ENCODE results near the gene SPSB3. TPM values are rescaled to one million over a fixed set of nuclear protein-coding genes. Genes with fewer than 3 reads are reported as not detected.

SPSB3 gene
- total and polyA plus RNA-seq, 9 of the 15 experiments (the other 6 are each of a cell fraction or from before 2014, with no cell fraction given): 0.39 to 37.4 (median 7.1) TPM

DNA sequence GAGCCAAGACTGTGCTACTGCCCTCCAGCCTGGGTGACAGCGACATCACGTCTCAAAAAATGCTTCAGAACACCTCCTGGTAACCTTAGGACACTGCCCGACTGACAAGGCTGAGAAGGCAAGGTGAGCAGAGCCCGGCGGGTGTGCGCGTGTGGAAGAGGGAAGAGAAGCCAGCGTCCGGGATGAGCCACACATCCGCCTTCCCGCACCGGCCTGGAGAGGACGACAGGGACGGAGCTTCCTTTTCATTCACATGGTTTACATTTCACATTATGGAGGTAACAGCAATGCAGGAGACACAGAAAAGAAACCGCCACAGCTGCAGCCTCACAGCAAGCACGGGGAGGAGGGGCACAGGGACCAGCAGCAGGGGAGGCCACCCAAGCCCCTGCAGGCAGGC lies 27.7 kb upstream of the SPSB3 start:
- H3K36me3 ChIP-seq (ENCODE audit: control insufficient read depth, insufficient read depth, low read length): peaks cover 3% of the 10 kb centered on the region; the same call in 1 of the 3 replicates
- H3K4me2 ChIP-seq (ENCODE audit: insufficient read depth, low read length): no peak overlapping the region
- BruUV-seq (replicated peaks): no TSS peak
- no peak overlapping the region for H2AFZ ChIP-seq (ENCODE audit: low read depth, low read length)
- 91% methylated on average over 7 of the region's 16 CpGs for WGBS (ENCODE audit: insufficient coverage, low coverage, missing lambda C conversion rate)
- ATAC-seq (no peak), DNase-seq (ENCODE audit: extremely low read depth in 1 of 4, low spot score in 3 of 4) (no peak), FAIRE-seq (no peak)
- no peaks in the 10 kb centered on the region for H3K79me2 ChIP-seq (ENCODE audit: control insufficient read depth, insufficient read depth, low read length)
- no peak overlapping the region; a peak in 1 of 4 replicates for H3K9ac ChIP-seq (ENCODE audit: insufficient read depth in 1 of 2, low read depth in 2 of 2, low read length in 2 of 2)
- H3K9me1 ChIP-seq (ENCODE audit: control insufficient read depth, insufficient read depth, low read length): no peaks in the 10 kb centered on the region
- no peaks in the 10 kb centered on the region for H3K27me3 ChIP-seq (ENCODE audit: control insufficient read depth in 2 of 2, insufficient read depth in 2 of 2, low read length in 2 of 2)
- no peaks in the 10 kb centered on the region for H3K9me3 ChIP-seq (replicated peaks; ENCODE audit: control insufficient read depth, insufficient read depth, low read depth, low read length)
- CTCF ChIA-PET (ENCODE audit: low intra/inter-chr PET ratio): no interaction called here
- no peak overlapping the region for H3K4me3 ChIP-seq
- POLR2A ChIA-PET: interaction anchor here (0.5 kb wide), 1 partner anchor 1090 kb away, joined by 3 read pairs; no protein-coding TSS in a partner anchor
- no peaks in the 10 kb centered on the region; the same call in 1 of the 2 replicates for H4K20me1 ChIP-seq (replicated peaks; ENCODE audit: control insufficient read depth, insufficient read depth, low read length)
- in situ Hi-C loops (cut with MboI): no loop called here
- peaks cover 0 to 20% of the 10 kb centered on the region in 2 experiments; a peak in 3 of 5 replicates for H3K4me1 ChIP-seq (replicated peaks in 1 of 2; ENCODE audit: control insufficient read depth in 2 of 2, insufficient read depth in 2 of 2, low read length in 2 of 2)
- TF ChIP-seq GABPA (tag; conservative IDR thresholded peaks at IDR 0.05; ENCODE audit: low read depth) (no peak), ZNF408 (CRISPR knock-in tag; IDR thresholded peaks at IDR 0.05; ENCODE audit: low read depth) (no peak), PTBP1 (IDR thresholded peaks at IDR 0.05; ENCODE audit: low read depth, low read length) (no peak), HNRNPK (IDR thresholded peaks at IDR 0.05; ENCODE audit: low read depth, low read length, poor library complexity, severe bottlenecking) (no peak), NR2C1 (IDR thresholded peaks at IDR 0.05) (no peak), NR2C1 (tag; IDR thresholded peaks at IDR 0.05) (no peak), KHSRP (IDR thresholded peaks at IDR 0.05) (no peak), ZNF778 (CRISPR knock-in tag; IDR thresholded peaks at IDR 0.05) (no peak), KDM1A (IDR thresholded peaks at IDR 0.05) (no peak), MAFF (IDR thresholded peaks at IDR 0.05; ENCODE audit: low read length) (no peak), PTRF (tag; IDR thresholded peaks at IDR 0.05) (no peak), KDM2B (CRISPR knock-in tag; IDR thresholded peaks at IDR 0.05) (no peak), ZFP1 (CRISPR knock-in tag; IDR thresholded peaks at IDR 0.05) (no peak), HOXB6 (CRISPR knock-in tag; IDR thresholded peaks at IDR 0.05; ENCODE audit: borderline replicate concordance) (no peak), ZNF785 (CRISPR knock-in tag; IDR thresholded peaks at IDR 0.05) (no peak)
- TF ChIP-seq, protein P1, sequence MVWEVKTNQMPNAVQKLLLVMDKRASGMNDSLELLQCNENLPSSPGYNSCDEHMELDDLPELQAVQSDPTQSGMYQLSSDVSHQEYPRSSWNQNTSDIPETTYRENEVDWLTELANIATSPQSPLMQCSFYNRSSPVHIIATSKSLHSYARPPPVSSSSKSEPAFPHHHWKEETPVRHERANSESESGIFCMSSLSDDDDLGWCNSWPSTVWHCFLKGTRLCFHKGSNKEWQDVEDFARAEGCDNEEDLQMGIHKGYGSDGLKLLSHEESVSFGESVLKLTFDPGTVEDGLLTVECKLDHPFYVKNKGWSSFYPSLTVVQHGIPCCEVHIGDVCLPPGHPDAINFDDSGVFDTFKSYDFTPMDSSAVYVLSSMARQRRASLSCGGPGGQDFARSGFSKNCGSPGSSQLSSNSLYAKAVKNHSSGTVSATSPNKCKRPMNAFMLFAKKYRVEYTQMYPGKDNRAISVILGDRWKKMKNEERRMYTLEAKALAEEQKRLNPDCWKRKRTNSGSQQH (CRISPR knock-in tag; IDR thresholded peaks at IDR 0.05): no peak
- TF ChIP-seq, protein P2, sequence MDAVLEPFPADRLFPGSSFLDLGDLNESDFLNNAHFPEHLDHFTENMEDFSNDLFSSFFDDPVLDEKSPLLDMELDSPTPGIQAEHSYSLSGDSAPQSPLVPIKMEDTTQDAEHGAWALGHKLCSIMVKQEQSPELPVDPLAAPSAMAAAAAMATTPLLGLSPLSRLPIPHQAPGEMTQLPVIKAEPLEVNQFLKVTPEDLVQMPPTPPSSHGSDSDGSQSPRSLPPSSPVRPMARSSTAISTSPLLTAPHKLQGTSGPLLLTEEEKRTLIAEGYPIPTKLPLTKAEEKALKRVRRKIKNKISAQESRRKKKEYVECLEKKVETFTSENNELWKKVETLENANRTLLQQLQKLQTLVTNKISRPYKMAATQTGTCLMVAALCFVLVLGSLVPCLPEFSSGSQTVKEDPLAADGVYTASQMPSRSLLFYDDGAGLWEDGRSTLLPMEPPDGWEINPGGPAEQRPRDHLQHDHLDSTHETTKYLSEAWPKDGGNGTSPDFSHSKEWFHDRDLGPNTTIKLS (IDR thresholded peaks at IDR 0.05; ENCODE audit: borderline replicate concordance, low read depth): no peak
- TF ChIP-seq, protein P3, sequence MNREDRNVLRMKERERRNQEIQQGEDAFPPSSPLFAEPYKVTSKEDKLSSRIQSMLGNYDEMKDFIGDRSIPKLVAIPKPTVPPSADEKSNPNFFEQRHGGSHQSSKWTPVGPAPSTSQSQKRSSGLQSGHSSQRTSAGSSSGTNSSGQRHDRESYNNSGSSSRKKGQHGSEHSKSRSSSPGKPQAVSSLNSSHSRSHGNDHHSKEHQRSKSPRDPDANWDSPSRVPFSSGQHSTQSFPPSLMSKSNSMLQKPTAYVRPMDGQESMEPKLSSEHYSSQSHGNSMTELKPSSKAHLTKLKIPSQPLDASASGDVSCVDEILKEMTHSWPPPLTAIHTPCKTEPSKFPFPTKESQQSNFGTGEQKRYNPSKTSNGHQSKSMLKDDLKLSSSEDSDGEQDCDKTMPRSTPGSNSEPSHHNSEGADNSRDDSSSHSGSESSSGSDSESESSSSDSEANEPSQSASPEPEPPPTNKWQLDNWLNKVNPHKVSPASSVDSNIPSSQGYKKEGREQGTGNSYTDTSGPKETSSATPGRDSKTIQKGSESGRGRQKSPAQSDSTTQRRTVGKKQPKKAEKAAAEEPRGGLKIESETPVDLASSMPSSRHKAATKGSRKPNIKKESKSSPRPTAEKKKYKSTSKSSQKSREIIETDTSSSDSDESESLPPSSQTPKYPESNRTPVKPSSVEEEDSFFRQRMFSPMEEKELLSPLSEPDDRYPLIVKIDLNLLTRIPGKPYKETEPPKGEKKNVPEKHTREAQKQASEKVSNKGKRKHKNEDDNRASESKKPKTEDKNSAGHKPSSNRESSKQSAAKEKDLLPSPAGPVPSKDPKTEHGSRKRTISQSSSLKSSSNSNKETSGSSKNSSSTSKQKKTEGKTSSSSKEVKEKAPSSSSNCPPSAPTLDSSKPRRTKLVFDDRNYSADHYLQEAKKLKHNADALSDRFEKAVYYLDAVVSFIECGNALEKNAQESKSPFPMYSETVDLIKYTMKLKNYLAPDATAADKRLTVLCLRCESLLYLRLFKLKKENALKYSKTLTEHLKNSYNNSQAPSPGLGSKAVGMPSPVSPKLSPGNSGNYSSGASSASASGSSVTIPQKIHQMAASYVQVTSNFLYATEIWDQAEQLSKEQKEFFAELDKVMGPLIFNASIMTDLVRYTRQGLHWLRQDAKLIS (CRISPR knock-in tag; IDR thresholded peaks at IDR 0.05): no peak
- no peak overlapping the region for H3K27ac ChIP-seq (ENCODE audit: extremely low read depth, low read depth, low read length)
- intact Hi-C loops (cut with micrococcal nuclease): no loop called here

Measured in K562 (cell line).